HTR-8/SVneo (cell line): Measurements from ENCODE around the gene CSNK1G1.
"Not testable (repeated sequence)": the region's sequence is repeated elsewhere in the genome, so short reads cannot be mapped to it uniquely, and the experiment has no call there.

Source experiments
- DNase-seq: peaks from one replicate; pipeline ENCODE4 v3.0.0; 2011; ENCODE audit warnings: low spot score, mixed read lengths; ENCODE audit not compliant: insufficient read length
- FAIRE-seq: peaks from 2 replicates; lab custom pipeline; 2011; peaks lifted over from hg19 to GRCh38; lab: Jason Lieb, UNC

Gene CSNK1G1

DNA sequence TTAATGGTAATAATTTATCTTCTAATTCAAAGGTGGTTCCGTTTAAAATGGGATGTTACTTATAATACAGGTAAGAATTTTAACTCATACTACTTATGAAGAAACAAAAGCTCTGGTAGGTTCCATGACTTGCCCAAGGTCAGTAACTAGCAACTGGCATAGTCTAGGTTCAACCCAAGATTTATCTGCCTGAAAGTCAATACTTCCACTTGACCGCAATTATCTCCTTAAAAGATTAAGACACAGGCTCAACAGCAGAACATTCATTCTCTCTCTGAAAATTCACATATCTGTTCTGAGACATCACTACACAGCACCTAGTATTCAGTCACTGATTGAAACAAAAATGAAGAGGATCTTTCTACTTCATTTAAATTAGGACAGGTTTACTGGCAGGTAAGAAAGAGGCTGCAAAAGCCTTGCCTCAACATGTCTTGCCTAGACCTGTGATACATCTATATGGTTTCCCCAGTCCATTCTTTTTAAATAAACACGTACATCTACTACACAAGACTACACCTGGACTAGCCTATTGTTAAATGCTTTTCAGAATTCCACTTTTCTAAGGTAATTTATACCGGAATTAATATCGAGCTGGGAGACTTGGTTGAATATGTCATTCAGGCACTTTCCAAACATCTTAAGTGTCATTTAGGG, 1.2 kb downstream of the CSNK1G1 start:
- FAIRE-seq (no peak), DNase-seq (no peak)

DNA sequence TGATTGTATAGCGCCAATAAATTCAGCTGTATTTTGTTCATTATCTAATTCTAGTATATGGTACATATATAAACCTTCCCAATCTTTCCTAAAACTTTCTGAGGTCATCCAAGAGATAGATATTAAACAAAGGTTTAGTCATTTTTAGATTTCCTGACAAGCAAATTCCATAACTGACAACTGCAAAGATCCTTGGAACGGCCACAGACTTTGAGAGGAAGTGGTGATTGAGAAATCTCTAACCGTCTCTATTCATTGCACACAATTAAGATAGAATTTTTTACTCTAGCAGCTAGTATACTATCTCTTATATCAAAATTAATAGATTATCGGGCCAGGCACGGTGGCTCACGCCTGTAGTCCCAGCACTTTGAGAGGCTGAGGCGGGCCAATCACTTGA, 4.7 kb downstream of the CSNK1G1 start:
- FAIRE-seq (no peak), DNase-seq (no peak)

DNA sequence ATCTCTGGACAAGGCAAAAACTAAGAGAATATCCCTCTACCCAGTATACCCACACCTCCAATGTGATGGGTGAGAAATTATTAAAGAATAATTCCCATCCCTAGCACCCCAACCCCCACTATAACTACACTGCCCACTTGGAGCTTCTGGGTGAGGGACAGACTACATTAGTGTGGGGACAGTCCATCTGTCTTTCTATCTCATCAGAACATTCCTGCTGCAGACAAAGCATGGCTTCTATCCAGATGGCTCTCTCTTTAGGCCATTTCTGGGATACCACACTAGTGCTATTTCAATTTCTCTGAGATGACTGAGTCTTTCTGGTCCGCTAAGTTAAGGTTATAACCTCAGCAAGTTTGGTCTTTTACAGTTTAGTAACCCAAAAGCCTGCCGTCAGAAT, 6.6 kb downstream of the CSNK1G1 start:
- DNase-seq, result no peak
- no peak for FAIRE-seq

DNA sequence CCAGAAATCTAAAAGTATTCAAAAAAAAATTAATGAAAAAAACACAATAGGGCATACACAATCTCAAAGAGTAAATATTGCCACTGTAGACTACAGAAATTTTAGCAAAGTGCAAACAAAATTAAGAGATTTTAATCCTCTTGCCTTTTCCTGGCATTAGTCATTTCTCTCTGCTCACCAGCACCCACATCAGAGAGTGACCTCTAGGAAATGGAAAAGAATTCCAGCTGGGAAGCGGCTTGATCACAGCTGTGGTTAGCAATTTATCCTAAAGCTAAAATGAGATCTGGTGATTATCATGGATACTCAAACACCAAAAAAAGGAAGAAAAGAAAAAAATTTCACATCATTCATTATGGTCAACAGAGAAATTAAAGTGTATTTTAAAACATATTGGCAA, 7.5 kb downstream of the CSNK1G1 start:
- FAIRE-seq (no peak), DNase-seq (no peak)

DNA sequence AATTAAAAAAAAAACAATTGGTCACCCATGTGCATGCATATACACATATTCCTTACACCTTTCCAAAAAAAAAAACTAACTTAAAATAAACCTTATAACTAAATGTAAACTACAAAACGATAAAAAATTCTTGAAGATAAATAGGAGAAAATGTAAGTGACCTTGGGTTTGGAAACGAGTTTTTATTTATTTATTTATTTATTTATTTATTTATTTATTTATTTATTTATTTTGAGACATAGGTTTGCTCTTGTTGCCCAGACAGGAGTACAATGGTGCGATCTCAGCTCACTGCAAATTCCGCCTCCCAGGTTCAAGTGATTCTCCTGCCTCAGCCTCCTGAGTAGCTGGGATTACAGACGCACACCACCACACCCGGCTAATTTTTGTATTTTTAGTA, 9.7 kb downstream of the CSNK1G1 start:
- not testable (repeated sequence) for DNase-seq, FAIRE-seq

DNA sequence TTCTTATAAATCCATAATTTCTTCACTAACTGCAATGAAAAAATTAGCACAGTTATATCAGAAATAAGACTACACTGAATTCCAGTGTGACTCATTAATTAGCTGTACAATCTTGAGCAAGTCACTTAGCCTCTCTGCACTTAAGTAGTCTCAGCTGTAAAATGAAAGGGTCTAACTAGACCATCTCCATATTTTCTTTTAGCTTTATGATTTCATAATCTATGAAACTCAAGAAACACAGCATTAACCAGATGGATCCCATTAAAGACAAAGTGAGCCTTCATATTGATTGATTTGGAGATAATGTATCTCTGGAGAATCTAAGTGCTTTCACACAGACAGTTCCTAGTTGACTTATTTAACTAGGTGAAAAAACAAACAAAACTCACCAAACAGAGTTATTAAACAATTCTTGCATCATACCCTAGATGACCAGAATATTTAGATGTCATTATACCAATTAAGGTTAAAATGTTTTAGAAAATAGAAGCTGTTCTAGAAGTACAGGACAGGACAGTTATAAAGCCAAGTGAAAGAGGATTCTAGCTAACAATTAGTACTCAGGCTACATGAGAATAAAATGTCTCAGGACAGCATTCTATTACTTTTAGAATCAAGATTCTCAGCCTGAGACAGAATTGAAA, 11.2 kb downstream of the CSNK1G1 start:
- no peak for DNase-seq
- FAIRE-seq, result no peak

DNA sequence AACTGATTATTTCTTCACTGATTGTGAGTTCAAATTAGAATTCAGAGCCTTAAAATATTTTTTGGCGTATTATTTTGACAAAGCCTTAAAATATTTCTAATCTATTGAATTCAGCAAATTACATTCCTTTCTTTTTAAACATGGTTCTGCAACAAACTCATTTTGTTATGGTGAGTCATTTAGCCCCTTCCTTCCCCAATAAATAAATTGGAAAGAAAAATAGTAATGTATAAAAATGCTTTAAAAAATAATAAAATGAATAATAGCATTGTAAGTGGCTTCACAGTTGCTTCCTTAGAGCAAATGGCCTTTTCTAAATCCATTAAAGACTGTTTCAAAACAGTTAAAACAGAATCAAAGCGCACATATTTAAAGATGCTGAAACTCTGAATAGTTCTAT, 12.1 kb downstream of the CSNK1G1 start:
- no peak for DNase-seq
- FAIRE-seq, result no peak

DNA sequence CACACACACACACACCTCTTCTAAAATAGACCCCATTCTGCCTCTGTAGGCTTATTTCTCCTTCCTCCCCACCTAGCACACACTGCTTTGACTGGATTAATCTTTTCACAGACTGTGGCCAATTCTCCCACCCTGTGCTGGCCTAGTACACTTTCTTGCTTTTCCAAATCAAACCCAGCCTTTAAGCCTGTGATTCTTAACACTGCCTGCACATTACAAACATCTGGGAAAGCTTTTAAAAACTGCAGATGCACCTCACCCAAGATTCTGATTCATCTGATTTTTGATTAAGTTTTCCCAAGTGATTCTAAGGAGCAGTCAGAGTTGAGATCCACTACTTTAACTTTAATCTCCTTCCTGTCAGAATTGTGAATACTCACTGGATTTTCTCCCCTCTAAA, 12.8 kb downstream of the CSNK1G1 start:
- DNase-seq (no peak), FAIRE-seq (no peak)

DNA sequence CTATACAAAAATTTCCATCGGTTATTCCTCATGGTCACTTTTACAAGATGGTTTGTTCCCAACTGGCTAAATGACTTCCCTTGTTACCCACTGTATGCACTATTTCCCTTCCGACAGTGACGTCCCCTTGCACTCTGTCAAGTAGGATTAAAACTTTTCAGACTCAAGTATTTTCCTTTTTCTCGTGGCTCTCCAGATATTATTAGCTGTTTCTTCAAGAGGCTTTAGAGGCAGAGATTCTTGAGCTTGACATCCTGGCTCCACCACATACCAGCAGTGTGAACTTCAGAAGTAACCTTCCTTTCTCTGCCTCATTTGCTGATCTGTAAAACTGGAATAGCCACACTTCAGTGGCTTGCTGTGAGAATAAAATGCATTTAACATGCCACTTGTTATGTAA, 14.0 kb downstream of the CSNK1G1 start:
- FAIRE-seq (no peak), DNase-seq (no peak)

DNA sequence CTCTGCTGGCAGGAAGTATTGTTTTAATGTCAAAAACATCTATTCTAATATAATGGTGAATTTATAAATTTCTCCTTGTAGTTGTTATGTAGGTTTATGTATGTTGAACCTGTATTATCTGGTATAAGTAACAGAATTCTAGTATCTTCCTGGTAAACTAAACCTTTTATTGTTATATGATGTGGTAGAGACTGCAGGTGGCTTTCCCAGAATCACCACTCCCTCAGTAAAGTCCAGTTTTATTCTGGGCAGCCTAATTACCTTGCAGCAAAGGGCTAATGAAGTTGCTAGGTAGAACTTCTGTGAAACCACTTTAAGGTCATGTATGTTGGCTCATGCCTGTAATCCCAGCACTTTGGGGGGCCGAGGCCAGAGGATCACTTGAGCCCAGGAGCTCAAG, 15.6 kb downstream of the CSNK1G1 start:
- FAIRE-seq, result no peak
- DNase-seq, result no peak

DNA sequence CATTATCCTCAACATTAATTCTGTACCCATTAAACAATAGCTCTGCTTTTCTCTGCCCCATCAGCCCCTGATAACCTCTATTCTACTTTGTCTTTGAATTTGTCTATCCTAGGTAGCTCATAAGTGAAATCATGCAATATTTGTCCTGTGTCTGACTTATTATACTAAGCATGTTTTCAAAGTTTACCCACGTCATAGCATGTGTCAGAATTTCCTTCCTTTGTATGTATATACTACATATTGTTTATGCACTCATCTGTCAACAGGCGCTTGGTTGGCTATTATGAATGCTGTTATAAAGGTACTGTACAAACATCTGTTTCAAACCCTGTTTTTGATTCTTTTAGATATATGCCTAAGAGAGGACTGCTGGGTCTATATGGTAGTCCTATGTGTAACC, 18.2 kb downstream of the CSNK1G1 start:
- no peak for FAIRE-seq
- no peak for DNase-seq

DNA sequence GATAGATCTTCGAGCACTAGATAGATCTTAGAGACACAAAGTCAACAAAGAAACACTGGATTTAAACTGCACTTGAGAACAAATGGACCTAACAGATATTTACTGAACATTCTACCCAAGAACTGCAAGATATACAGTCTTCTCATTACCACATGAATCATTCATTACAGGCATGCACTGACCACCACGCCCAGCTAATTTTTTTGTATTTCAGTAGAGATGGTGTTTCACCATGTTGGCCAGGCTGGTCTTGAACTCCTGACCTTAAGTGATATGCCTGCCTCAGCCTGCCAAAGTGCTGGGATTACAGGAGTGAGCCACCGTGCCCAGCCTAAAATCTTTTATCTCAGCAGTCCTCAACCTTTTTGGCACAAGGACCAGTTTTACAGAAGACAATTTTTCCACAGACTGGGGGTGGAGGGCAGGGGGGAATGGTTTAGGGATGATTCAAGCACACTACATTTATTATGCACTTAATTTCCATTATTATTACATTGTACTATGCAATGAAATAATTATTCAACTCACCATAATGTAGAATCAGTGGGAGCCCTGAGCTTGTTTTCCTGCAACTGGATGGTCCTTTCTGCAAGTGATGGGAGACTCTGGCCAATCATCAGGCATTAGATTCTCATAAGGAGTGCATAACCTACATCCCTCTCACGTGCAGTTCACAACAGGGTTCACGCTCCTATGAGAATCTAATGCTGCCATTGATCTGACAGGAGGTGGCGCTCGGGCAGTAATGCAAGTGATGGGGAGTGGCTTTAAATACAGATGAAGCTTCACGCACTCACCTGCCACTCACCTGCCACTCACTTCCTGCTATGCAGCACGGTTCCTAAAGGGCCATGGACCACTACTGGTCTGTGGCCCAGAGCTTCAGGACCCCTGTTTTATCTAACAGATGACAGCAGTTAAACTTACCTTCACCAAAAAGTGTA, 21.7 kb downstream of the CSNK1G1 start:
- FAIRE-seq (no peak), DNase-seq (no peak)

DNA sequence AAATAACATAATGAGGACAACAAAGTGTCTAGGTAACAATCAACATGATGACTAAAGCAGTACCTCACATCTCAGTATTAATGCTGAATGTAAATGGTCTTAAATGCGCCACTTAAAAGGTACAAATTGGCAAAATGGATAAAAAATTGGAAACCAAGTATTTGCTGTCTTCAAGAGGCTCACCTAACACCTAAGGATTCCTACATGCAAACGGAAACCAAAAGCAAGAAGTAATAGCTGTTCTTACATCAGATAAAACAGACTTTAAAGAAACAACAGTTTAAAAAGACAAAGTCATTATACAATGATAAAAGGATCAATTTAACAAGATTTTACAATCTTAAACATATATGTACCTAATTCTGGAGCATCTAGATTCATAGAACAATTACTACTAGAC, 22.5 kb downstream of the CSNK1G1 start:
- no peak for DNase-seq
- FAIRE-seq, result no peak

DNA sequence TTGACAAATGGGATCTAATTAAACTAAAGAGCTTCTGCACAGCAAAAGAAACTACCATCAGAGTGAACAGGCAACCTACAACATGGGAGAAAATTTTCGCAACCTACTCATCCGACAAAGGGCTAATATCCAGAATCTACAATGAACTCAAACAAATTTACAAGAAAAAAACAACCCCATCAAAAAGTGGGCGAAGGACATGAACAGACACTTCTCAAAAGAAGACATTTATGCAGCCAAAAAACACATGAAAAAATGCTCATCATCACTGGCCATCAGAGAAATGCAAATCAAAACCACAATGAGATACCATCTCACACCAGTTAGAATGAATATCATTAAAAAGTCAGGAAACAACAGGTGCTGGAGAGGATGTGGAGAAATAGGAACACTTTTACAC, 24.3 kb downstream of the CSNK1G1 start:
- DNase-seq, FAIRE-seq: not testable (repeated sequence)

DNA sequence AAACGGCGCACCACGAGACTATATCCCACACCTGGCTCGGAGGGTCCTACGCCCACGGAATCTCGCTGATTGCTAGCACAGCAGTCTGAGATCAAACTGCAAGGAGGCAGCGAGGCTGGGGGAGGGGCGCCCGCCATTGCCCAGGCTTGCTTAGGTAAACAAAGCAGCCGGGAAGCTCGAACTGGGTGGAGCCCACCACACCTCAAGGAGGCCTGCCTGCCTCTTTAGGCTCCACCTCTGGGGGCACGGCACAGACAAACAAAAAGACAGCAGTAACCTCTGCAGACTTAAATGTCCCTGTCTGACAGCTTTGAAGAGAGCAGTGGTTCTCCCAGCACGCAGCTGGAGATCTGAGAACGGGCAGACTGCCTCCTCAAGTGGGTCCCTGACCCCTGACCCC, 29.0 kb downstream of the CSNK1G1 start:
- FAIRE-seq, DNase-seq: not testable (repeated sequence)

DNA sequence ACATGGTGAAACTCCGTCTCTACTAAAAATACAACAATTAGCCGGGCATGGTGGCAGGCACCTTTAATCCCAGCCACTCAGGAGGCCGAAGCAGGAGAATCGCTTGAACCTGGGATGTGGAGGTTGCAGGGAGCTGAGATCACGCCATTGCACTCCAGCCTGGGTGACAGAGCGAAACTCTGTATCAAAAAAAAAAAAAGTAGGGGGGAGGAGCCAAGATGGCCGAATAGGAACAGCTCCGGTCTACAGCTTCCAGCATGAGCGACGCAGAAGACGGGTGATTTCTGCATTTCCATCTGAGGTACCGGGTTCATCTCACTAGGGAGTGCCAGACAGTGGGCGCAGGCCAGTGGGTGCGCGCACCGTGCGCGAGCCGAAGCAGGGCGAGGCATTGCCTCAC, 29.5 kb downstream of the CSNK1G1 start:
- FAIRE-seq, DNase-seq: not testable (repeated sequence)

DNA sequence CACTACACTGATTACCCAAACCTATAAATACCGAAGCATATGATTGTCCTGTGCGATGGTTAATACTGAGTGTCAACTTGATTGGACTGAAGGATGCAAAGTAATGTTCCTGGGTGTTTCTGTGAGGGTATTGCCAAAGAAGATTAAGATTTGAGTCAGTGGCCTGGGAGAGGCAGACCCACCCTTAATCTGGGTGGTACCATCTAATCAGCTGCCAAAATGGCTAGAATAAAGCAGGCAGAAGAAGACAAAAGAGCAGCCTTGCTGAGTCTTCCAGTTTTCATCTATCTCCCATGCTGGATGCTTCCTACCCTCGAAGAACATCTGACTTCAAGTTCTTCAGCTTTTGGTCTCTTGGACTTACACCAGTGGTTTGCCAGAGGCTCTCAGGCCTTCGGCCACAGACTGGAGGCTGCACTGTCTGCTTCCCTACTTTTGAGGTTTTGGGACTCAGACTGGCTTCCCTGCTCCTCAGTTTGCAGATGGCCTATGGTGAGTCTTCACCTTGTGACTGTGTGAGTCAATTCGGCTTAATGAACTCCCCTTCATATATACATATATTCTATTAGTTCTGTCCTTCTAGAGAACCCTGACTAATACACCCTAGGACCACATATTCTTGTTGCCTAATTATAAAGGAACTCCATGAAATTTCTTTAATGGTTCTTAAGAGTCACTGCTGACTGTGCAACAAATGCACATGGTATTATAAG, 31.7 kb downstream of the CSNK1G1 start:
- no peak for DNase-seq
- FAIRE-seq, result no peak

DNA sequence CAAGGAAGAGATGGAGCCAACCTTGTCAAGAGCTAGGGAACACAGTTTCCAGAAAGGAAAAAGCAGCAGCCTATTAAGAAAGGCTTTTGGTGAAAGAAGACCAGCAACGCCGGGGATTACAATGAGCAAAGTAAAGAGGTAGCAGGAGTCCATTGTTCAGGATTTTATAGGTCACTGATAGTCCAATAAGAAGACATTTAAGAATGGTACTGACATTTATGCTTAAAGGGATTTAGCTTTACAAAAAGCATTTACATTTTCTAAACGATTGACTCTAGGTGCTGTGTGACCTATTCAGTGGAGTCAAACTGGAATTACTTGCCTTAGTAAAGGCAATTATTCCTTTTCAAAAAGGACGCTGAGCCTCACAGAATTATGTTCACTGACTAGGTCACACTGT, 40.8 kb downstream of the CSNK1G1 start:
- DNase-seq (no peak), FAIRE-seq (no peak)

DNA sequence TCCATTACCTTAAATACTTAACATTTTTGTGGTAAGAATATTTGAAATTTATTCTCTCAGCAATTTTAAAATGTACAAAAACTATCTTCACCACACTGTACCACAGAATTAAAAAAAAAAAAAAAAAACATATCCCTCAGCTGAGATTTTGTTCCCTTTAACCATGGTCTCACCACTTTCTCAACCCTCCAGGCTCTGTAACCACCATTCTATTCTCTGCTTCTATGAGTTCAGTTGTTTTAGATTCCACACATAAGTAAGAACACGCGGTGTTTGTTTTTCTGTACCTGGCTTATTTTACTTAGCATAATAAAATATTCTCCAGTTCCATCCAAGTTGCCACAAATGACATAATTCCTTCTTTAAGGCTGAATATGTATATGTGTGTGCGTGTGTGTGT, 41.5 kb downstream of the CSNK1G1 start:
- no peak for DNase-seq
- no peak for FAIRE-seq

DNA sequence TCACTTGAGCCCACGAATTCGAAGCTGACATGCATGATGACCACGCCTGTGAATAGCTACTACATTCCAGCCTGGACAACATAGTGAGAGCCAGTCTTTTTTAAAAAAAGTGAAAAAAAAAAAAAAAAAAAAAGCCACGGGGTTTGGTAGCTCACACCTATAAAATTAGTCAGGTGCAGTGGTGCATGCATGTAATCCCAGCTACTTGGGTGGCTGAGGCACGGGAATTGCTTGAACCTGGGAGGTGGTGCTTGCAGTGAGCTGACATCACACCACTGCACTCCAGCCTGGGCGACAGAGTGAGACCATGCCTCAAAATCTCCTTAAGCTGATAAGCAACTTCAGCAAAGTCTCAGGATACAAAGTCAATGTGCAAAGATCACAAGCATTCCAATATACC, 44.4 kb downstream of the CSNK1G1 start:
- DNase-seq, result no peak
- no peak for FAIRE-seq
